SHP77 (cell line): ENCODE results near the gene VAMP8.
A peak's percentile ranks its signal among the peaks of the same experiment; 100 is the strongest.
"Not testable (repeated sequence)": the region's sequence is repeated elsewhere in the genome, so short reads cannot be mapped to it uniquely, and the experiment has no call there.

Experiments
- DNase-seq, 2 experiments: peaks; one replicate each; lab custom pipeline; 2025; lab: John Stamatoyannopoulos, UW

Gene VAMP8

DNA sequence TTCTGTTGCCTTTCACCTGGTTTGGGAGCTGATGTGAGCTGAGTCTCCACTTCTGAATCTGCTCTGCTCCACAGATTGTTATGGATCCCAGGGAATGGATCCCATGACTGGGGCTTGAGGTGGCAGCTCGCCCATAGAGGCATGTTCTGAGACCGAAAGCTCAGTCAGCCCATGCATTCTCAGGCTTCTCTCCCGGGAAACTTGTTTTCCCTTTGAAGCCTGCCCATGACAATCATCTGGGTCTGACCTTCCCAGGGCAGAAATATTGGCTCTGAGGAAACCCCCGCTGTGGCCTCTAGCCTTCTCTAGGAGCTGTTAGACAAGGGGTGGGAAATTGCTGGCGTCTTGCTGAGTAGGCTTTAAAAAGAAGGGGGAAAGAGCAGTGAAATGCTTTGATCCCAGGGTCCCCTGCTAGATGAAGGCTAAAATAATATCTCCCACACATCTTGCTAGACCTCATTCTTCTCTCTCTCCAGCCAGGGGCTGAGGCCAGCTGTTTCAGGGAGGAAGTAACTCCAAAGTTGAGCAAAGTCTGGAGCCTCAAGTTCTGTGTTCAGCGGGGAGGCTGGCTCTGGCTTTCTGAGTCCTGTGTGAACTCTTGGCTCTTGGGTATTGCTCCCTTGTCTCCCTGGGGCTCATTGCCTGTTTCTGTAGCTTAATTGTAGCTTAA lies 2.0 kb downstream of the VAMP8 start:
- no peak for DNase-seq

DNA sequence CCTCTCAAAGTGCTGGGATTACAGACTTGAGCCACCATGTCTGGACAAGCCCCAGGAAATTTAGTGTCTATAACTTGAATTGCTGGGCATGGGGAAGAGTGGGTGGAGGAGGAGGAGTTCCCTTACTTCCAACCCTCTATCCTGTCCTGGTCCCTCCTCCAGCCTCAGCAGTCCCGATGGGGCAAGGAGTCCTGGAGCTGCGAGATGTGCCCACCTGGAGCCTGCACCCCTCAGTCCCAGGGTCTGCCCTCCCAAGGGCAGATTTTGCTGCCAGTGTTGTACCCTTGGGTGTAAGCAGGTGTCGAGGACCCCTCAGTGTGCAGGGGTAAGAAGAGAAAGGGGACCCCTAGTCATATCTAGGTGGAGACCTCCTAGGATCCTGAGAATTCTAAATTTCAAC lies 2.8 kb downstream of the VAMP8 start:
- DNase-seq: no peak

DNA sequence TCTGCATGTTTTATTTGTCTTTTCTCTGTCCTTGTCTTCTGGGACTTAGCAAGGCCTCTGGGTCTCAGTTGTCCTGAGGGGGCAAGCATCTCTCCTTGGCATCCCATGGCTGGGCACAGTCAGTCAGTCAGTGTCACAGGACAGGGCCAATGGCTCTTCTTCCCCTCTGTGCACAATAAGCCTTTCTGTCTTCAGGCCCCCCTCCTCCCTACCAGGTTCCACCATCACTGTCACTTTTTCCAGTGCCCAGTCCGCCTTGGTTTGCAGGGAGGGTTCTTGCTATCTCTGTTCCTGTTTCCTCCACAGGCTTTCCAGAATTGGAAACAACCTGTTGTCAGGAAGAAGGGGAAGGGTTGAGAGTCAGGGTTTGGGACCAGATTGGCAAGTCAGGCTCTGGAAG lies 5.1 kb downstream of the VAMP8 start:
- no peak for DNase-seq

DNA sequence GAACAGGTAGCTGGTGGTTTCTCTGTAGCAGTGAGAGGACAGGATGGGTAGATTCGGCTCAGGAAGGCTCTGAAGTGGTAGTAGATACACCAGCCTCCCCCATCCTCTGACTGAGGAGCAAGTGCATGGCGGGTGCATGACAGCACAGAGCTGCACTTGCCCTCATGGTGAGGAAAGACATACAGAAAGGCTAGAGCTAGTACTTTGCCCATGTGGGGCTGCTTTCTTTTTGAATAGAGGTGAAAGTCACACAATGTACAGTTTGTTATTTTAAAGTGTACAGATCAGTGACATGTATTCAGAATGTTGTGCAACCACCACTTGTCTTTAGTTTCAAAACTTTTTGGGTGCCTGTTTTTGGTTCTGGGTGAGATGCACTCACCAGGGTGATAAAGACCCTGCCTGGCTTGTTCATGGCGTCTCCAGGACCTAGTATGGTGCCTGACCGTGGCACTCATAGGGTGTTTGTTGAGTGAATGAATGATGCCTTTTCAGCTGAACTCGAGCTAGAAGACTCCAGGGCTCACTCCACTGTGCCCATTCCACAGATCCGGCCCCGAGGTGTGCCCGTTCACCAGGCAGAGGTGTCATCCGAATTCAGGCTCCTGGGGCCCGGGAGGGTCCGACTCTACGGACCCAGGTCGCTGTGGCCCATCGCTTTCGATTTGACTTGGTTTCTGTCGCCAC lies 6.4 kb downstream of the VAMP8 start:
- no peak for DNase-seq

DNA sequence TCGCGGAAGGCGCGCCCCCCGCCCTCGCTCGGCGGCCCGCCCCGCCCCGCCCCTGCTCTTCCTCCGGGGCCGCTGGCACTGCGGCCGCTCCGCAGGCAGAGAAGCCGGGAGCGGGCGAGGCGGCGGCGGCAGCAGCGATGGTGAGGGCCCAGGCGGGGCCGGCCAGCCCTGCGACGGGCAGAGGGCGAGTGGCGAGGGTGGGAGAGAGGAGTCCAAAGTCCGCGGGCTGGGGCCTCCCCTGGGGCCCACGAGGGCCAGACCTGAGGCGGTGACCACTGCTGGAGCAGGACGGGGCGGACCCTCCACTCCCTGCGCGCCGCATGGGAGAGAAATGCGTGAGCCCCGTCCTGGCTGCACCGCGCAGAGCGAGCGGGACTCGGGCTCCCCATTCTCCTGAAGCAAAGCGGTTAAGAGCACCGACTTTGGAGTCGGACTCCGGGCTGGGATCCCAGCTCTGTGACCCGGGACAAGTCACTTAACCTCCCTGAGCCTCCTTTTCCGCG lies 7.0 kb downstream of the VAMP8 start, which contains the start of gene VAMP5:
Gene VAMP5, plus strand, starts transcription at position 78 of the 503 bp plus-strand sequence. Its CDS starts 60 bp downstream, at position 138.
- no peak for DNase-seq

DNA sequence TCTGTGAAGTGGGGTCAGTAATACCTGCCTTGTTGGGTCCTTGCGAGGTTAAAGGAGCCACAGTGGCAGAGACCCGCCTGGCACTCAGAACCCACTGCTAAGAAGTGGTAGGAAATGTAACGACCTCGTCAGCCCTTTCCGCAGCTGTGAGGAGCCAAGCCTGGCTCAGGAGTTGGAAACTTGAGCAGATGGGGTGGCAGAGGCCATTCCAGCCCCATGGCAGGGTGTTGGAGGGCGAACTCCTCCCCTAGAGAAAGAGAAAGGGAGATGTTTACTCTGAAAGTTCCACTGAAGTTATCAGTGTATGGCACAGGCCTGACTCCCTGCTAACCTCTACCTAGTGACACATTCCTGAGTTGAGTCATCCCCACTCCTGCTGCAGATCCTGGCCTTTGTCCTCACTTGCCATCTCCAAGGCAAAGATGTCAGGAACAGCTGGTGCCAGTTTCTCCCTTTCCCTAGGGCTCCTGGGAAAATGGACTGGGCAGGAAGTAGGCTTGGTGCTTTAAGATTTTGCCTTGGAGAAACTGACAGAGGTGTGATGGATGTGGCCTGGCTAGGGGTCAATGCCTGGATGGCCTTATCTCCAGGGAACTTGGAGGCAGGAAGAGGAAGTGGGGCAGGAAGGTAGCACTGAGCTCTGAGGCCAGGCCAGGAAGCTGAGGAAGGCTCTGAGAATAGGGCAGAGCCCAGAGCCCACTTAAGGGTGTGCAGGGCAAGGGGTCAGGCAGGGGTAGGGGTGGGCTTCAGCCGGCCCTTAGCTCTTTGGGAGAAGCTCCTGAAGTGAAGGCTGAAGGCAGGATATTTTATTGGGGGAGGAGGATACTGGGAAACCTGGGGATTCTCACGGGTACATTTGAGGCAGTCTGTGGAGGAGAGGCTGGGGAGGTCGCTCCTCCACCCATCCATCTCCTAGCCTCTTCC lies 7.7 kb downstream of the VAMP8 start:
- no peak for DNase-seq

DNA sequence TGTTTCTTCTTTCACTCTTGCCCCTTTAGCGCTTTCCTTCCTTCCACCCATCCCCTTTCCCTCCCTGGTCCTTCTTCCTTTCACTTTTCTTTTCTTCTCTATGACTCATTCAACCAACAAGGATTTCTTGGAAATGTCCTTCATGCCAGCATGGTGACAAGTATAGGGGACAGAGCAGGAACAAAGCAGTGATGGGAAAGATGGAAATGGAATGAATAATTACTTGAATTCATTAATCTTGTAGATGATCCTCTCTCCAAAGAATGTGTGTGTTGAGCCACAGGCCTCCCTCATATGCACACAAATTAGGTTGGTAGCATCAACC lies 8.4 kb downstream of the VAMP8 start:
- no peak for DNase-seq

DNA sequence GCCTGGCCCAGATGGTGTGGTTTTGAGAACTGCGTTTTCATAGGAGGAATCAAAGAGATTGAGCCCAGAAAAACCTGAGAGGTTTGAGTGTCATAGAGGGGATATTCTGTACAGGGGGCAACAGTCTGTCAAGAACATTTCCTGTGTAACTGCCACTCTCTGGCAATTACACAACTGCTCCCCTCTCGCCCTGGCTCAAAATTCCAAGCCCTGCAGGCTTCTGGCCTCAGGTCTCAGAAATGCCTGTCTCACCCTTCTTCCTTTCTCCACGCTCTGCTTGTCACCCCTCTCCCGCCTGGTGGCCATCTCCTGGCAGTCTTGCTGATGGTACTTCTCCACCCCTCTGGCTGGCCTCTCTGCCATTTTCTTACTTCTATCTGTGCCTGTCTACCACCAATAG lies 10.8 kb downstream of the VAMP8 start:
- no peak for DNase-seq

DNA sequence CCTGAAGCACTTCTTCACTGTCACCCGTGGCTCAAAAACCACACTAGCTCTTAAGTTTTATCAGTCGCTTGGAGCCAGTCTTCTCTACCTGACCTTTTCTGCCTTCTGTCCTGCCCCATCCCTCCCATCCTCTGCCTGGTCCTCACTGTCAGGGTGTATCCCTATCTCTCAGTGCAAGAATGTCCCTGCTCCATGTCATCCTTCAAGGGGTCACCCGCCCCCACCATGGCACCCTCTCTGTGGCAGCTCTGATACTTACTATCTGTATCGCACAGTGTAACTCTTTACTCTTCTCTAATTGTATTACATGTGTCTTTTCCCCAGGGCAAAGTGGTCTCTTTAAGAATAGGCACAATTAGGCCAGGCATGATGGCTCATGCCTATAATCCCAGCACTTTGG lies 11.3 kb downstream of the VAMP8 start:
- no peak for DNase-seq

DNA sequence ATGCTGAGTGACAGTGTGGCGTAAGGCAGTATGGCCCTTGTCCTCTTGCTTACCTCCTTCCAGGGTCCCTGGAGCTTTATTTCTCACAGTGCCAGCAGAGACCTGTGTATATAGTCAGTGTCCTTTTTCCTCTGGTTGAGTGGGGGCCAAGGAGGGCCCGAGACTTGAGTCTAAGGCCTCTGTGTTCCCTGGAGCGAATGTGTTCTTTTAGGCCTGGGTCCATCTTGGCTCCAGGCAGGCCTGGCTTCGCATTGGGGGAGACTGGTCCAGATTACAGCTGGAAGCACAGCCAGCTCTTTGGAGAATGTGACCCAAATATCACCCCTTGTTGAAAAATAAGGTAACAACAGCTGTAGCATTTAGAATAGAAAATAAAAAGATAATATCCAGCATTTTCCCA lies 11.8 kb downstream of the VAMP8 start:
- DNase-seq: no peak

DNA sequence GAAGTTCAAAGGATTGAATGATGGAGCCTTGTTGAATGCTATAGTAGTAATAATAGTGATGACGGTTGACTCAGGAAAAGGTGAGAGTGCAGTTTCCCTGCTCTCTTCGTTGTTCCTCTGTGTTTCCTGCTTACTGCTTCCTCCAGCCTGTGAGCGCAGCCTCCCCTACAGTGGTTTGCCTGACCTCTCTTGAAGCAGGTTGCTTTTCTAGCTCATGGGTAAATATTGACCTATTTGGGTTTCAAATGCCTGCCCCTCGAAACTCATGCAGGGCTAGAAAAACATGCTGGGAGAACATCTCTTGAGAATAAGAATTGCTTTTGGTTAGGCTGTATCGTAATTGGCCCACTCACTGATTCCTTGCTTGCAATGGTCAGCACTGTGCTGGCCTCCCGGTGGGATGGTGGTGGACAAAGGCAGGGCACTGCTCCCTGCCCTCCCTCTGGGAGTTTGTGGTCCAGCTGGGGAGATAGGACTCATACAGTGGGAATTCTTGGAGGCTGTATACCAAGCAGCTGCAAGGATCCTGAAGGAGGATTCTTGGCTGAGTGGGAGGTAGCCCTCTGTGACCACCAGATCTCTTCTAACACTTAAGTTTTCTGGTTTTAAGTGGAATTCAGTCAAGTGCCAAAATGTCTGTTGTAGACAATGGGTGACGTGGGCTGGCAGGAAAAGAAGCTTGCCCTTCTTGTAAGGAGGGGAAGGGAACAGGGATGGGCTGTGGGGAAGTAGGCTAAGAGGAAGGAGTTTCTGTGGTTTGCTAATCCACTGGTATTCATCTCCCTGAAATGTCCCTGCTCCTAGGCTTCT lies 12.8 kb downstream of the VAMP8 start:
- no peak for DNase-seq

DNA sequence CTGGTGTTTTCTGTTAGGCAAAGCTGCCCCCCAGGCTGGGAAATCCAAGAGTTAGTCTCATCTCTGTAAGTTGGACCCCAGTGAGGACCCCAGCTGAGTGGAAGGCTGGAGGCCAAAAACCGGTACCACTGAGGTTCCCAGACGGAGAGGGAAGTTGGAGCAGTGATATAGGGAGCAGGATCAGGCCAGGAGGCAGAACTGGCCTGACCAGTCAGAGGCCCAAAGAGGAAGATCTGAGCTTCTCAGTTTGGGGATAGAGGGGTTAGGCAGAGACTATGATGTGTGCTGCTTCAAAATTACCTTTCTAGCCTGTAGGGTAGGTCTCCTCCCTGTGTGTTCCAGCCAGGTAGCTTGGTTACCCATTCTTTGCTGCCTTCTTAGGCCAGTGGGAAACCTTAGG lies 13.6 kb downstream of the VAMP8 start:
- no peak for DNase-seq

DNA sequence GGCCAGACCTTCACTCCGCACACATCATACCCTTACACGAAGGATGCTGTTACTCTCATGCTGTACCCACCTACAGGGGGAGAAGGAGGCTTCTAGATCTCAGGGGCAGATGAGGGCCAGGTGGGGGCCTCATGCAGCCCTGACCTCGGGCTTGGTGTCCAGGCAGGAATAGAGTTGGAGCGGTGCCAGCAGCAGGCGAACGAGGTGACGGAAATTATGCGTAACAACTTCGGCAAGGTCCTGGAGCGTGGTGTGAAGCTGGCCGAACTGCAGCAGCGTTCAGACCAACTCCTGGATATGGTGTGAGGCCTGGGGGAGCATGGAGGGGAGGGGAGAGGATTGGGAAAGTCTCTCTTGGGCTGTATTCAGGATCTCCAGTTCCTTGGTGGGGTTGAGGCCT lies 14.2 kb downstream of the VAMP8 start:
- DNase-seq: no peak

DNA sequence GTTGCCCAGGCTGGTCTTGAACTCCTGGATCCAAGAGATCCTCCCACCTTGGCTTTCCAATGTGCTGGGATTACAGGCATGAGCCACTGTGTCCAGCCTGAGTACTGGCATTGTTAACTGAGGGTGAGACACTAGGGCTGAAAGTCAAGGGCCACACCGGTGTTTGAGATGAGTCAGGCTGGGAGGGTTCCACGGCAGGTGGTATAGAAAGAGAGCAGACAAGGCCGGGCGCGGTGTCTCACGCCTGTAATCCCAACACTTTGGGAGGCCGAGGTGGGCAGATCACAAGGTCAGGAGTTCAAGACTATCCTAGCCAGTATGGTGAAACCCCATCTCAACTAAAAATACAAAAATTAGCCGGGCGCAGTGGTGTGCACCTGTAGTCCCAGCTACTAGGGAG lies 14.9 kb downstream of the VAMP8 start:
- not testable (repeated sequence) for DNase-seq

DNA sequence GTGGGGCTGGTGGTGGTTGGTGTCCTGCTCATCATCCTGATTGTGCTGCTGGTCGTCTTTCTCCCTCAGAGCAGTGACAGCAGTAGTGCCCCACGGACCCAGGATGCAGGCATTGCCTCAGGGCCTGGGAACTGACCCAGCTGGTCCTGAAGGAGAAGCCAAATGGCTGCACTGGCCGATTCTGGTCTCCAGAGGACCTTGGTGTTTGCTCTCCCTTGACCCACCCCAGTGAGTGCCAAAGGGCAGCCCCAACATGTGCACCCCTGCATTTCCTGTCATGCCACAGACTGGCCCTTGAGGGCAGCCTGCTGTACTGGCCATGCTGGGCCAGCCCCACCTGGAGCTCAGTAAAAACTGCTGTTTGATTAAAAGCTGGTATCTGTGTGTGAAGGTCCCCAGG lies 15.6 kb downstream of the VAMP8 start:
- DNase-seq: no peak

DNA sequence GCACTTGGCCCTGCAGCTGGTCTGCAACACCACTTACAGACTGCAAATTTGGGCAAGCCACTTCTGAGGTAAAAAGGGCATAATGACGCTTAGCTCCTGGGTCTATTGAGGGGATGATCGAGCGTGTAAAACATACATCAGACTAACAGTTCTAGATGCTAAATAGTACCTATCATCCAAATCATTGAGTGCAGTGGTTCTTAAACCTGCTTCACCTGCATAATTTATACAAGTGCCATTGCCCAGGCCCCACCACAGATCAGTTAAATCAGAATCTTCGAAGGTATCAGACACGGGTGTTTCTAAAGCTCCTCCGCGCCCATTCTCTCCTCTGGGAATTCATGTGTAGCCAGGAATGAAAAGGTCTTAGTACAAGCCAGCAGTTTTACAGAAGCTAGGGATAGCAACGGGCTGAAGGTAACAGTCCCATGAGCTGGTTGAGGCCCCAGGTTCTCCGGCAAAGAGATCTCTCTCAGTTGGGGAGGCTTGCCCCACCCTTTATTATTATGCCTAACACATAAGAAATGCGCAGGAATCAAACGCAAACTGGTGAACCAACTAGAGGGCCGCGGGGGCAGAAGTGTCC lies 17.4 kb downstream of the VAMP8 start:
- no peak for DNase-seq

DNA sequence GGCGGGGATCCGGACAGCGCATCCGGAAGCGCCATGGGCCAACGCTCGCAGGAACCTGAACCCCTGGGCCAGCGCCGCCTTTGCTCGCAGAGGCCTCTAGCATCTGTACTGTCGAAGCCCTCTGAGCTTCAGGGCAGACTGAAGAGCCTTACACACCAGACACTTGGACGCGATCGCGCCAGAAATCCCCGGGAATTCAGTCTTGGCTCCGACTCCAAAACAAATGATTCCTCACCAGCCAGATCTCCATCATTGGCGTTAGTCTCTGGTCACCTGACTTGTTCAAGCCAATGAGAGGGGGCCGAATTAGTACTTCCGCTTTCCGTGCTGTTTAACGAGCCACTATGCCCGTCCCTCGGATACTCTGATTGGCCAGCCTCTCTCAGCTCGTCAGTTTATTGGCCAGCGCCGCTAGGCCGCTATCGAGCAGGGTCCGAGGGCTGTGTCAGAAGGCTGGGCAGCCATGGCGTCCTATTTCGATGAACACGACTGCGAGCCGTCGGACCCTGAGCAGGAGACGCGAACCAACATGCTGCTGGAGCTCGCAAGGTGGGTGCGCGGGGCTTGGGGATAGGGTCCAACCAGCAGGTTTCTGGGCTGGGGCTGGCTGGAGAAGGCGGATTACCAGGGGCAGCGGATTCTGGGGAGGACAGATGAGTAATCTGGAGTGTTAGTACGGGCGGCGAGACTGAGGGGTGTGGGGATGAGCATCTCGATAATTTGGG lies 18.1 kb downstream of the VAMP8 start, which contains the start of gene RNF181:
Gene RNF181, plus strand, starts transcription at position 445 of the 725 bp plus-strand sequence. Its CDS starts 19 bp downstream, at position 464.
- peak; percentile 97 to 98 for DNase-seq

DNA sequence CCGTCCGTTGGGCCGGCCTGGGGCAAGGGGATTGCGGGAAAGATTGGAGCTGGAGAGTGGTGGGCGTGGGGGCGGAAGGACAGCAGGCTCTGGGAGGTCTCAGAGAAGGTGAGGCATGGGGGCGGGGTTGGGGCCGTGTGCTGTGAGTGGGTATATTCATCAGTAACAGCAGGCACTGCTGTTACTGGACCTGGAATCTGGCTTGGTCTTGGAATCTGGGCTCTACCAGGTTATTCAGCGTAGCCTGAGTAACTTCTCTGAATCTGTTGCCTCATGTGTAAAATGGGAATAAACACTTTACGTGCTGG lies 18.6 kb downstream of the VAMP8 start:
- DNase-seq: no peak

DNA sequence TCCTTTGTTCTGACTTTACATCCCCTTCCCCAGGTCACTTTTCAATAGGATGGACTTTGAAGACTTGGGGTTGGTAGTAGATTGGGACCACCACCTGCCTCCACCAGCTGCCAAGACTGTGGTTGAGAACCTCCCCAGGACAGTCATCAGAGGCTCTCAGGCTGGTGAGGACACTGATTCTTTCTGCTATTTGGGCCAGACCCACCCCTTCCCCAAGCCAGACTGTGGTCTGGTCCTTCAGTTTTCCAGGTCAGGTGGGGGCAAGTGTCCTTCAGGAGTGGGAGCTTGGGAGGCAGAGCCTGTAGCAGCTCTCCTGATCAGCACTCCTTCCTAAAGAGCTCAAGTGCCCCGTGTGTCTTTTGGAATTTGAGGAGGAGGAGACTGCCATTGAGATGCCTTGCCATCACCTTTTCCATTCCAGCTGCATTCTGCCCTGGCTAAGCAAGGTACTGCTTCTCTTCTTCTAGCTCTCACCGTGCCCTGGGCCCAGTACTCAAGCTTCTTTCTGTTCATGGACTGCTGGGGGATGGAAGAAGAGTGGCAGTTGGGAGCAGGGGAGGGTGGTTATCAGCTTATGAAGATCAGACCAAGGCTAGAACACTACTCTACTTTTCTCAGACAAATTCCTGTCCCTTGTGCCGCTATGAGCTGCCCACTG lies 19.2 kb downstream of the VAMP8 start:
- no peak for DNase-seq

DNA sequence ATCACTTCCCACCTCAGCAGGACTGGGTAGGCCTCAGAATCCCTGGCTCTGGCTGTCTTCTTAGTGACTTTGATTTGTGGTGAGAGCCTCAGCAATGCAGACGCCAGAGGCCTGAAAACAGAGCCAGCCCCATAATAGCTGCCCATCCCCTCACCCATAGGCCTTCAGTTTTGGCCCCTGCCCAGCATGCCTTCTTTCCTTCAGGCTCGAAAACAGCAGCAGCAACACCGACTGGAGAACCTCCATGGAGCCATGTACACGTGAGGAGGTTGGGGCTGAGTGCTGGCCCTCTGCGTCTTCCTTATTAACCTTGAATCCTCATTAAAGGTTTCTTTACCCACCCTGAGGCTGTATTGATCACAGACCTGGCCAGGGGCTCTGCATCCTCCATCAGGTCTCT lies 19.9 kb downstream of the VAMP8 start:
- no peak for DNase-seq
